ENCODE results near the gene PAPPA. TPM values are rescaled to one million over a fixed set of nuclear protein-coding genes. Genes with fewer than 3 reads are reported as not detected.

PAPPA gene
- total and polyA plus RNA-seq, 9 of the 15 experiments (the other 6 are each of a cell fraction or from before 2014, with no cell fraction given): 0.06 to 0.18 (median 0.11) TPM

- Histone ChIP-seq H3K4me1 (replicated peaks in 1 of 2; ENCODE audit: control insufficient read depth in 2 of 2, insufficient read depth in 2 of 2, low read length in 2 of 2) (peaks cover 0 to 16% of the 10 kb centered on the region in 2 experiments; a peak in 3 of 5 replicates), H3K27ac (ENCODE audit: extremely low read depth, low read depth, low read length) (no peak overlapping the region), H3K4me2 (ENCODE audit: insufficient read depth, low read length) (no peak overlapping the region), H3K9me1 (ENCODE audit: control insufficient read depth, insufficient read depth, low read length) (no peaks in the 10 kb centered on the region), H2AFZ (ENCODE audit: low read depth, low read length) (no peak overlapping the region), H3K36me3 (ENCODE audit: control insufficient read depth, insufficient read depth, low read length) (no peaks in the 10 kb centered on the region), H3K4me3 (no peak overlapping the region), H3K27me3 (ENCODE audit: control insufficient read depth in 2 of 2, insufficient read depth in 2 of 2, low read length in 2 of 2) (no peaks in the 10 kb centered on the region), H3K79me2 (ENCODE audit: control insufficient read depth, insufficient read depth, low read length) (no peaks in the 10 kb centered on the region), H3K9me3 (replicated peaks; ENCODE audit: control insufficient read depth, insufficient read depth, low read depth, low read length) (no peaks in the 10 kb centered on the region), H3K9ac (ENCODE audit: insufficient read depth in 1 of 2, low read depth in 2 of 2, low read length in 2 of 2) (no peak overlapping the region), H4K20me1 (replicated peaks; ENCODE audit: control insufficient read depth, insufficient read depth, low read length) (no peaks in the 10 kb centered on the region)
- DNase-seq (ENCODE audit: extremely low read depth in 1 of 4, low spot score in 3 of 4): no peak
- CTCF ChIA-PET (ENCODE audit: low intra/inter-chr PET ratio): no interaction called here
- in situ Hi-C loops (cut with MboI) (no loop called here), intact Hi-C loops (cut with micrococcal nuclease) (loop anchor here (10.0 kb wide), 1 partner anchor 201 kb away; no protein-coding TSS in a partner anchor)
- ATAC-seq: no peak
- WGBS (ENCODE audit: insufficient coverage, low coverage, missing lambda C conversion rate): 73% methylated on average over 1 of the region's 1 CpG
- no TSS peak for BruUV-seq (replicated peaks)
- TF ChIP-seq ZNF589 (CRISPR knock-in tag; IDR thresholded peaks at IDR 0.05; ENCODE audit: low read depth): no peak
- no peak for TF ChIP-seq HCFC1 (IDR thresholded peaks at IDR 0.05; ENCODE audit: low read depth, low read length)
- FAIRE-seq: no peak
- POLR2A ChIA-PET: no interaction called here
Measured at GRCh38 chr9:116366241-116366640, 212.7 kb downstream of the PAPPA start.

GRCh38 chr9:116368680-116369079 lies 215.1 kb downstream of the PAPPA start:
- H3K9me3 ChIP-seq (replicated peaks; ENCODE audit: control insufficient read depth, insufficient read depth, low read depth, low read length): no peaks in the 10 kb centered on the region

More at GRCh38 chr9:116368680-116369079, 215.1 kb downstream of the PAPPA start:
- ChIA-PET POLR2A (interaction anchor here (1.0 kb wide), 1 partner anchor 13 kb away, joined by 4 read pairs; no protein-coding TSS in a partner anchor), CTCF (ENCODE audit: low intra/inter-chr PET ratio) (no interaction called here)
- Histone ChIP-seq H3K36me3 (ENCODE audit: control insufficient read depth, insufficient read depth, low read length) (no peaks in the 10 kb centered on the region), H3K4me3 (no peak overlapping the region), H3K9me1 (ENCODE audit: control insufficient read depth, insufficient read depth, low read length) (no peaks in the 10 kb centered on the region), H2AFZ (ENCODE audit: low read depth, low read length) (peak overlapping the region; percentile 14; the same call in 1 of the 2 replicates), H3K9ac (ENCODE audit: insufficient read depth in 1 of 2, low read depth in 2 of 2, low read length in 2 of 2) (peak overlapping the region in 1 of 2 experiments; percentile 19; a peak in 1 of 4 replicates), H3K27me3 (ENCODE audit: control insufficient read depth in 2 of 2, insufficient read depth in 2 of 2, low read length in 2 of 2) (no peaks in the 10 kb centered on the region), H4K20me1 (replicated peaks; ENCODE audit: control insufficient read depth, insufficient read depth, low read length) (no peaks in the 10 kb centered on the region), H3K4me1 (replicated peaks in 1 of 2; ENCODE audit: control insufficient read depth in 2 of 2, insufficient read depth in 2 of 2, low read length in 2 of 2) (peaks cover 0 to 16% of the 10 kb centered on the region in 2 experiments; a peak in 3 of 5 replicates), H3K4me2 (ENCODE audit: insufficient read depth, low read length) (no peak overlapping the region), H3K27ac (ENCODE audit: extremely low read depth, low read depth, low read length) (no peak overlapping the region), H3K79me2 (ENCODE audit: control insufficient read depth, insufficient read depth, low read length) (no peaks in the 10 kb centered on the region)
- 42% methylated on average over 8 of the region's 9 CpGs for WGBS (ENCODE audit: insufficient coverage, low coverage, missing lambda C conversion rate)
- in situ Hi-C loops (cut with MboI) (no loop called here), intact Hi-C loops (cut with micrococcal nuclease) (loop anchor here (10.0 kb wide), 1 partner anchor 204 kb away; no protein-coding TSS in a partner anchor)
- DNase-seq (ENCODE audit: extremely low read depth in 1 of 4, low spot score in 3 of 4) (no peak), FAIRE-seq (no peak), ATAC-seq (peak; percentile 41)
- BruUV-seq (replicated peaks): no TSS peak
- TF ChIP-seq SMARCE1 (IDR thresholded peaks at IDR 0.05) (peak; percentile 30; the same call in 1 of the 2 replicates), DNMT1 (IDR thresholded peaks at IDR 0.05) (no peak), ELF4 (CRISPR knock-in tag; IDR thresholded peaks at IDR 0.05) (0 out of 2 replicates have a peak, but pooled peaks have one; percentile 22)
